ENCODE data around the gene SLTM.

DNA sequence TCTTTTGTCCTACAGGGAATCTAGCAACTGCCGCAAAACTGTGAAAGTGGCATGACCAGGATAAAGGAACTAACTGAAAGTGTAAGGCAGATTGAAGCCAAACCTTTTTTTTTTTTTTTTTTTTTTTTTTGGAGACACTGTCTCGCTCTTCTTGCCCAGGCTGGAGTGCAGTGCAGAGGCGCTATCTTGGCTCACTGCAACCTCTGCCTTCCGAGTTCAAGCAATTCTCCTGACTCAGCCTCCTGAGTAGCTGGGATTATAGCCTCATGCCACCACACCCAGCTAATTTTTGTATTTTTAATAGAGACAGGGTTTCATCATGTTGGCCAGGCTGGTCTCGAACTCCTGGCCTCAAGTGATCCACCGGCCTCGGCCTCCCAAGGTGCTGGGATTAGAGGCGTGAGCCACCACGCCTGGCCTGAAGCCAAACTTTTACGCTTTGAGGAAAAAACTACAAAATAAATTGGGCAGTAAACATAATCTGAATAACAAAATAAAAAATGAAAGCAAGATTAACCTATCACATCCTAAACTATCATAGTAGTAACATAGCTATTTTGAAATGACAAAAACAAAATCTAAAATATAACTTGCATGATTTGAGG lies 9.7 kb downstream of the SLTM start:
- TF ChIP-seq TAF1 (IDR thresholded peaks at IDR 0.05; ENCODE audit: borderline replicate concordance, insufficient read depth, low read length) (no peak), POLR2AphosphoS5 (IDR thresholded peaks at IDR 0.05; ENCODE audit: low read depth, low read length) (no peak)

Data from PFSK-1 (cell line).